Uterus (tissue), 2 donors: ENCODE results near the gene SPEM3.

ENCODE experiments used
- POLR2A ChIP-seq, 2 donors: fragments of 450-650 bp; IDR thresholded peaks; one replicate each; pipeline ENCODE4 v1.6.1; 2016; ENCODE audit warnings: antibody characterized with exemption in 2 of 2, mild to moderate bottlenecking in 1 of 2, moderate library complexity in 1 of 2
- TF ChIP-seq, protein P1 (sequence below), 4 experiments: fragments of 200-600 bp in 2 of 4; fragments of 450-650 bp in 2 of 4; sonication (generic) in 2 of 4; IDR thresholded peaks; one replicate each; pipeline ENCODE4 v1.5.1; 2016 to 2019; ENCODE audit warnings: antibody characterized with exemption in 4 of 4, mild to moderate bottlenecking in 2 of 4, moderate library complexity in 1 of 4

DNA sequence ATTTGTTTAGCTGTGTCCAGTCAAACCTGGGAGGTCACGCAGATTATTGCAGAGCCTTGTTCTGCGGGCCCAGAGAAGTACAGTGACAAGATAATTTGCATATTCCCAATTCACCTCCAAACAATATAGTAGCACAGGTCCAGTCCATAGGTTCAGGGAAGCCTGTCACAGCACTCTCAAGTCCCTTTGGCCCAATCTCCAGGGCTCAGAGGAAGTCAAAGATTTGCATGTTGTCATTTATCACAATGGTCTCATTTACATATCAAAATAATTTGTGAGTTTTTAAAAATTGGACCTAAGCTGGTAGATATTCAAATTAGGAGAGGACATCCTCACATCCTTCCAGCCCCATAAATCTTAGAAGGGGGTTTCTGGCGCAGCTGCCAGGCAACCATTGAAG lies 38.8 kb downstream of the SPEM3 start:
- TF ChIP-seq, protein P1, sequence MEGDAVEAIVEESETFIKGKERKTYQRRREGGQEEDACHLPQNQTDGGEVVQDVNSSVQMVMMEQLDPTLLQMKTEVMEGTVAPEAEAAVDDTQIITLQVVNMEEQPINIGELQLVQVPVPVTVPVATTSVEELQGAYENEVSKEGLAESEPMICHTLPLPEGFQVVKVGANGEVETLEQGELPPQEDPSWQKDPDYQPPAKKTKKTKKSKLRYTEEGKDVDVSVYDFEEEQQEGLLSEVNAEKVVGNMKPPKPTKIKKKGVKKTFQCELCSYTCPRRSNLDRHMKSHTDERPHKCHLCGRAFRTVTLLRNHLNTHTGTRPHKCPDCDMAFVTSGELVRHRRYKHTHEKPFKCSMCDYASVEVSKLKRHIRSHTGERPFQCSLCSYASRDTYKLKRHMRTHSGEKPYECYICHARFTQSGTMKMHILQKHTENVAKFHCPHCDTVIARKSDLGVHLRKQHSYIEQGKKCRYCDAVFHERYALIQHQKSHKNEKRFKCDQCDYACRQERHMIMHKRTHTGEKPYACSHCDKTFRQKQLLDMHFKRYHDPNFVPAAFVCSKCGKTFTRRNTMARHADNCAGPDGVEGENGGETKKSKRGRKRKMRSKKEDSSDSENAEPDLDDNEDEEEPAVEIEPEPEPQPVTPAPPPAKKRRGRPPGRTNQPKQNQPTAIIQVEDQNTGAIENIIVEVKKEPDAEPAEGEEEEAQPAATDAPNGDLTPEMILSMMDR (IDR thresholded peaks at IDR 0.05): no peak
- TF ChIP-seq POLR2A (IDR thresholded peaks at IDR 0.05): no peak
